GM12878 (cell line): ENCODE data around the gene TDP2. TPM values are rescaled to one million over a fixed set of nuclear protein-coding genes. Genes with fewer than 3 reads are reported as not detected.

Source experiments
- ATAC-seq: fragments of 200-7000 bp; cut with Tn5 transposase; 3 replicates; pipeline ENCODE4 v1.9.1; 2020; ENCODE audit warnings: mild to moderate bottlenecking, moderate library complexity
- BruUV-seq: library from RNA; stranded (reverse); fragments of 400-500 nt; replicated peaks from 2 replicates; lab custom pipeline; 2021; lab: Mats Ljungman, UMichigan
- CTCF ChIA-PET: fragments of 300-600 bp; sonication (Branson Sonifier 250); formaldehyde crosslinking; extraction: SDS; loops from one replicate; lab custom pipeline; 2021; ENCODE audit warnings: inconsistent platforms; lab: Yijun Ruan, JAX
- POLR2A ChIA-PET: fragments of 350-600 bp; formaldehyde crosslinking; extraction: SDS; loops from one replicate; lab custom pipeline; 2021; ENCODE audit warnings: inconsistent platforms; lab: Charles Lee
- RAD21 ChIA-PET: fragments of 300-600 bp; sonication (Branson Sonifier 250); formaldehyde crosslinking; loops from one replicate; lab custom pipeline; 2023; ENCODE audit warnings: antibody characterized with exemption; ENCODE audit not compliant: unreplicated experiment; lab: Charles Lee
- SMC1A ChIA-PET: fragments of 300-600 bp; sonication (Branson Sonifier 250); formaldehyde crosslinking; loops from one replicate; lab custom pipeline; 2023; ENCODE audit not compliant: unreplicated experiment, uncharacterized antibody; lab: Charles Lee
- DNase-seq: peaks from one replicate; pipeline ENCODE4 v3.0.0-alpha.2; 2011; ENCODE audit warnings: low read depth, low spot score
- FAIRE-seq: peaks from 3 replicates; lab custom pipeline; 2011; peaks lifted over from hg19 to GRCh38; lab: Jason Lieb, UNC
- H2AFZ ChIP-seq: 2 replicates; pipeline ENCODE4 v1.6.0; 2011; ENCODE audit warnings: low read depth, low read length, control low read depth; ENCODE audit not compliant: control insufficient read depth
- H3K27ac ChIP-seq: 2 replicates; pipeline ENCODE4 v1.5.1; 2011; ENCODE audit warnings: control low read depth; ENCODE audit not compliant: control insufficient read depth, insufficient read depth
- H3K27me3 ChIP-seq, 2 experiments: replicated peaks in 1 of 2; 2 replicates each; pipeline versions ENCODE4 v1.6.0 to v1.6.1; 2011; ENCODE audit warnings: low read length in 1 of 2; ENCODE audit not compliant: control insufficient read depth in 2 of 2, insufficient read depth in 2 of 2
- H3K36me3 ChIP-seq, 2 experiments: 2 replicates each; pipeline ENCODE4 v1.5.1; 2011; ENCODE audit warnings: low read length in 1 of 2; ENCODE audit not compliant: control insufficient read depth in 2 of 2, insufficient read depth in 2 of 2
- H3K4me1 ChIP-seq: 2 replicates; pipeline ENCODE4 v1.6.1; 2011; ENCODE audit warnings: mild to moderate bottlenecking, low read length, moderate library complexity, mixed read lengths; ENCODE audit not compliant: control insufficient read depth, insufficient read depth
- H3K4me2 ChIP-seq: 2 replicates; pipeline ENCODE4 v1.6.0; 2011; ENCODE audit warnings: control low read depth; ENCODE audit not compliant: control insufficient read depth, insufficient read depth
- H3K4me3 ChIP-seq: fragments of 200-600 bp; sonication (generic); 2 replicates; pipeline ENCODE4 v1.5.1; 2016
- H3K79me2 ChIP-seq: 2 replicates; pipeline ENCODE4 v1.6.0; 2011; ENCODE audit warnings: low read length; ENCODE audit not compliant: control insufficient read depth, insufficient read depth
- H3K9ac ChIP-seq: 2 replicates; pipeline ENCODE4 v1.8.0; 2011; ENCODE audit warnings: low read length, control low read depth, mixed read lengths; ENCODE audit not compliant: control insufficient read depth, insufficient read depth
- H3K9me3 ChIP-seq: replicated peaks from 3 replicates; pipeline ENCODE4 v1.5.1; 2011; ENCODE audit warnings: mild to moderate bottlenecking, low read length; ENCODE audit not compliant: control insufficient read depth, insufficient read depth
- H4K20me1 ChIP-seq: 2 replicates; pipeline ENCODE4 v1.6.0; 2011; ENCODE audit not compliant: control insufficient read depth, insufficient read depth
- ASH2L ChIP-seq: fragments of 300-600, 200-600 bp; sonication (generic); IDR thresholded peaks from 2 replicates; pipeline ENCODE4 v1.6.1; 2017; ENCODE audit warnings: low read depth, mild to moderate bottlenecking, borderline replicate concordance
- BMI1 ChIP-seq: fragments of 450-650 bp; IDR thresholded peaks from 2 replicates; pipeline ENCODE4 v1.6.1; 2016; ENCODE audit warnings: mild to moderate bottlenecking, moderate library complexity, borderline replicate concordance
- FOXM1 ChIP-seq: IDR thresholded peaks from 2 replicates; pipeline ENCODE4 v1.6.1; 2012; ENCODE audit warnings: low read depth, mild to moderate bottlenecking, inconsistent platforms, low read length, moderate library complexity
- HDAC2 ChIP-seq: fragments of 200-600 bp; sonication (generic); IDR thresholded peaks from 2 replicates; pipeline ENCODE4 v1.6.1; 2017
- JUNB ChIP-seq: IDR thresholded peaks from 2 replicates; pipeline ENCODE4 v1.6.1; 2016; ENCODE audit warnings: antibody characterized with exemption, mild to moderate bottlenecking
- NBN ChIP-seq: fragments of 450-650 bp; IDR thresholded peaks from 2 replicates; pipeline ENCODE4 v1.6.1; 2016
- NR2F1 ChIP-seq: fragments of 450-650 bp; conservative IDR thresholded peaks from 2 replicates; pipeline ENCODE4 v1.6.1; 2017; ENCODE audit warnings: mild to moderate bottlenecking
- RUNX3 ChIP-seq: IDR thresholded peaks from 2 replicates; pipeline ENCODE4 v1.6.1; 2012; ENCODE audit warnings: low read length, inconsistent platforms
- SIN3A ChIP-seq: IDR thresholded peaks from 2 replicates; pipeline ENCODE4 v1.6.1; 2012; ENCODE audit warnings: low read depth, low read length, improper control_type of control experiment
- SP1 ChIP-seq: IDR thresholded peaks from one replicate; pipeline ENCODE4 v1.6.1; 2011; ENCODE audit warnings: low read depth, low read length
- TBL1XR1 ChIP-seq: IDR thresholded peaks from 2 replicates; pipeline ENCODE4 v1.6.1; 2012; ENCODE audit warnings: low read depth, low read length, improper control_type of control experiment
- WGBS: methylation state at CpG from one replicate; pipeline ENCODE4 v1.1.6; 2016; ENCODE audit warnings: low lambda C conversion rate; ENCODE audit not compliant: insufficient replicate concordance, insufficient coverage; ENCODE audit errors: missing lambda C conversion rate; 5-methylcytosine and 5-hydroxymethylcytosine counted together
- in situ Hi-C: fragments of 300-500 bp; cut with MboI; formaldehyde crosslinking; loops from 9 replicates; pipeline ENCODE4 v1.14.3; 2018; ENCODE audit warnings: mixed read lengths
- intact Hi-C: fragments of 100-400 bp; cut with micrococcal nuclease; formaldehyde crosslinking; loops from one replicate; pipeline ENCODE4 v1.14.2; 2022; ENCODE audit not compliant: unreplicated experiment
- polyA plus RNA-seq, 11 experiments: library from polyadenylated mRNA; depleted of rRNA in 4 of 11; unstranded in 6 of 11; stranded (reverse) in 5 of 11; fragments of >200 nt; fragmentation: Nextera tagmentation in 4 of 11; fragmentation: Illumina TruSeq in 1 of 11; extraction: Ambion mirVana in 4 of 11; extraction: Trizol in 1 of 11; gene quantifications; 1 replicate in 1 of 11; 2 replicates in 10 of 11; pipeline versions ENCODE4 v1.2.1 to v1.2.3, GENCODE V29; 2011 to 2016; ENCODE audit warnings: inconsistent platforms in 2 of 11, missing spikeins in 2 of 11, low read depth in 1 of 11
- total RNA-seq, 4 experiments: library from RNA; depleted of rRNA in 3 of 4; stranded (reverse); fragments of >200 nt in 3 of 4; fragmentation: Illumina TruSeq in 1 of 4; extraction: Trizol in 1 of 4; gene quantifications; 2 replicates each; pipeline versions ENCODE4 v1.2.1 to v1.2.3, GENCODE V29; 2013 to 2021
- TF ChIP-seq, protein P1 (sequence below): fragments of 450-650 bp; conservative IDR thresholded peaks from 2 replicates; pipeline ENCODE4 v1.6.1; 2017; ENCODE audit warnings: mild to moderate bottlenecking, moderate library complexity

Gene TDP2
- total and polyA plus RNA-seq, 10 of the 15 experiments (the other 5 are each of a cell fraction or from before 2014, with no cell fraction given): 24.4 to 53.3 (median 38.8) TPM

DNA sequence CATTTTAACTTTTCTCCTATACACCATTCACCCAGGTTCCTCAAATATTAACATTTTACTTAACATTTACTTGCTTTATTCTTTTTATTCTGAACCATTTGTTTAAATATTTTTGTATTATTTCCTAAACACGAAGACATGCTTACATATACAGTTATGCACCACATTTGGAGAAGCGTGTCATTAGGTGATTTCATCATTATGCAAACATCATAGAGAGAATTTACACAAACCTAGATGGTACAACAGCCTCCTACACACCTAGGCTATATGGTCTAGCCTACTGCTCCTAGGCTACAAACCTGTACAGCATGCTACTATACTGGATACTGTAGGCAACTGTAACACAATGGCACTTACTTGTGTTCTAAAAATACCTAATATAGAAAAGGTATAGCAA, 6.6 kb downstream of the TDP2 start:
- Histone ChIP-seq H3K27ac (no peak overlapping the region), H3K4me3 (no peak overlapping the region), H3K4me1 (peaks cover 1% of the 10 kb centered on the region; the same call in 1 of the 2 replicates), H3K36me3 (peaks cover 0 to 19% of the 10 kb centered on the region in 2 experiments; a peak in 3 of 4 replicates), H2AFZ (no peak overlapping the region), H3K4me2 (no peak overlapping the region), H3K9me3 (no peaks in the 10 kb centered on the region), H3K9ac (no peak overlapping the region), H3K27me3 (no peaks in the 10 kb centered on the region), H4K20me1 (no peaks in the 10 kb centered on the region), H3K79me2 (peaks cover 12% of the 10 kb centered on the region)
- FAIRE-seq (no peak), DNase-seq (no peak), ATAC-seq (no peak)
- ChIA-PET SMC1A (no interaction called here), POLR2A (no interaction called here), CTCF (no interaction called here), RAD21 (no interaction called here)
- intact Hi-C loops: no loop called here
- 100% methylated on average over 2 of the region's 2 CpGs for WGBS
- in situ Hi-C loops: no loop called here
- no peak for TF ChIP-seq ASH2L
- TF ChIP-seq HDAC2: no peak
- TF ChIP-seq NBN: no peak
- no peak for TF ChIP-seq JUNB
- TF ChIP-seq RUNX3: no peak
- no peak for TF ChIP-seq FOXM1
- no peak for TF ChIP-seq SIN3A
- no peak for TF ChIP-seq SP1
- no peak for TF ChIP-seq TBL1XR1
- TF ChIP-seq, protein P1, sequence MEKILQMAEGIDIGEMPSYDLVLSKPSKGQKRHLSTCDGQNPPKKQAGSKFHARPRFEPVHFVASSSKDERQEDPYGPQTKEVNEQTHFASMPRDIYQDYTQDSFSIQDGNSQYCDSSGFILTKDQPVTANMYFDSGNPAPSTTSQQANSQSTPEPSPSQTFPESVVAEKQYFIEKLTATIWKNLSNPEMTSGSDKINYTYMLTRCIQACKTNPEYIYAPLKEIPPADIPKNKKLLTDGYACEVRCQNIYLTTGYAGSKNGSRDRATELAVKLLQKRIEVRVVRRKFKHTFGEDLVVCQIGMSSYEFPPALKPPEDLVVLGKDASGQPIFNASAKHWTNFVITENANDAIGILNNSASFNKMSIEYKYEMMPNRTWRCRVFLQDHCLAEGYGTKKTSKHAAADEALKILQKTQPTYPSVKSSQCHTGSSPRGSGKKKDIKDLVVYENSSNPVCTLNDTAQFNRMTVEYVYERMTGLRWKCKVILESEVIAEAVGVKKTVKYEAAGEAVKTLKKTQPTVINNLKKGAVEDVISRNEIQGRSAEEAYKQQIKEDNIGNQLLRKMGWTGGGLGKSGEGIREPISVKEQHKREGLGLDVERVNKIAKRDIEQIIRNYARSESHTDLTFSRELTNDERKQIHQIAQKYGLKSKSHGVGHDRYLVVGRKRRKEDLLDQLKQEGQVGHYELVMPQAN: no peak
- TF ChIP-seq NR2F1: no peak
- no peak for TF ChIP-seq BMI1
- BruUV-seq: no TSS peak
